ENCODE data around the gene PTPRF.
"Not testable (repeated sequence)": the region's sequence is repeated elsewhere in the genome, so short reads cannot be mapped to it uniquely, and the experiment has no call there.

The PTPRF gene

DNA sequence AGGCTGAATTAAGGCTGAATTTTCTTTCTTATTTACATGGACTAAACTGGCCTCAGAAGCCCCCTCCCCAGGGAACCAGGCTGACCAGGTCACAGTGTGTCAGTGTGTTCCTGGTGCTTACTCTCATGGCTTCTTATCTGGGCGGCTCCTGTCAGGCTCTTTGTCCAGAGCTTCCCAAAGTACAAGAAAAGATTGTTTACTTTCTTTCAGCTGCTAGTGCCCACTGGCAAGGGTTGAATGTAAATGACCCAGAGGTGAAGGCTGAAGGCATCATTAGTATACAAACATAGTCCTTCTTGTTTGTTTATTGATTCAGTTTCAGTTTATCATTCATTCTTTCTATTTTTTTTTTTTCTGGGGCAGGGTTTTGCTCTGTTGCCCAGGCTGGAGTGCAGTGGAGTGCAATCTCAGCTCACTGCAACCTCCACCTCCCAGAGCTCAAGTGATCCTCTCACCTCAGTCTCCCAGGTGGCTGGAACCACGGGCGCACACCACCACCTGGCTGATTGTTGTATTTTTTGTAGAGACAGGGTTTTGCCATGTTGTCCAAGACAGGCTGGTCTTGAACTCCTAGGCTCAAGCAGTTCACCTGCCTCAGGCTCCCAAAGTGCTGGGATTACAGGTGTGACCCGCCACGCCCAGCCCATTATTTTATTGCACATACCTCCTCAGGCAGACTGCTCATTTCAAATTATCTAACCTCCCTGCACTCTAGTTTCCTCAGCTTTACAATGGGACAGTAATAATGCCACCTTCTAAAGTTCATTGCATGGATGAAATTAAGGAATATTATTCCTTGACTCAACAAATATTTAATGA, 109.5 kb downstream of the PTPRF start:
- DNase-seq, result peak; percentile 50

GRCh38 chr1:43644558-43644957, 113.9 kb downstream of the PTPRF start:
- DNase-seq, result no peak

DNA sequence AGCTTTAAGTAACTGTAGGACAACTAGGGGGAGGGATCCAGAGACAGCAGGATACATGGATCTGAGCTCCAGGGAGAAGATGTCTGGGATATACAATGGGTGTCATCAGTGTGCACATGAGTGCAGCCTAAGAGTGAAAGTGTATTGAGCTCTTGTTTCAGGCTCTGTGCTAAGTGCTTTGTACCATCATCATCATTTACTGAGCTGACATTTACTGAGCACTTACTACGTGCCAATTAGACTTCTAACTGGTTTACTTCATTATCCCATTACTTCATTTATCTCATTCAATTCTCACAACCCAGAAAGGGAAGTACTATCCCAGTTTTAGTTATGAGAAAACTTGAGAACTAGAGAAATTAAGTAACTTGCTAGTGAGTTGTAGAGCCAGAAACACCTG, 114.8 kb downstream of the PTPRF start:
- DNase-seq, result no peak

DNA sequence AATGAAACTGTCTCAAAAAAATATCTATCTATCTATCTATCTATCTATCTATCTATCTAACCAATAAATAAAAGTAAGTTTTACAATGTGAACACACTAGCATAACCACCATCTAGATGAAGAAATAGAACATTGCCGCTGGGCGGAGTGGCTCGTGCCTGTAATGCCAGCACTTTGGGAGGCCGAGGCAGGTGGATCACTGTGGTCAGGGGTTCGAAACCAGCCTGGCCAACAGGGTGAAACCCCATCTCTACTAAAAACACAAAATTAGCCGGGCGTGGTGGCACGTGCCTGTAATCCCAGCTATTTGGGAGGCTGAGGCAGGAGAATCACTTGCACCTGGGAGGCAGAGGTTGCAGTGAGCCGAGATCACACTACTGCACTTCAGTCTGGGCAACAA, 116.6 kb downstream of the PTPRF start:
- DNase-seq, result not testable (repeated sequence)

GRCh38 chr1:43648221-43648847, 117.7 kb downstream of the PTPRF start:
- no peak for DNase-seq

- no peak for DNase-seq
Measured at GRCh38 chr1:43648876-43649477, 118.3 kb downstream of the PTPRF start.

DNA sequence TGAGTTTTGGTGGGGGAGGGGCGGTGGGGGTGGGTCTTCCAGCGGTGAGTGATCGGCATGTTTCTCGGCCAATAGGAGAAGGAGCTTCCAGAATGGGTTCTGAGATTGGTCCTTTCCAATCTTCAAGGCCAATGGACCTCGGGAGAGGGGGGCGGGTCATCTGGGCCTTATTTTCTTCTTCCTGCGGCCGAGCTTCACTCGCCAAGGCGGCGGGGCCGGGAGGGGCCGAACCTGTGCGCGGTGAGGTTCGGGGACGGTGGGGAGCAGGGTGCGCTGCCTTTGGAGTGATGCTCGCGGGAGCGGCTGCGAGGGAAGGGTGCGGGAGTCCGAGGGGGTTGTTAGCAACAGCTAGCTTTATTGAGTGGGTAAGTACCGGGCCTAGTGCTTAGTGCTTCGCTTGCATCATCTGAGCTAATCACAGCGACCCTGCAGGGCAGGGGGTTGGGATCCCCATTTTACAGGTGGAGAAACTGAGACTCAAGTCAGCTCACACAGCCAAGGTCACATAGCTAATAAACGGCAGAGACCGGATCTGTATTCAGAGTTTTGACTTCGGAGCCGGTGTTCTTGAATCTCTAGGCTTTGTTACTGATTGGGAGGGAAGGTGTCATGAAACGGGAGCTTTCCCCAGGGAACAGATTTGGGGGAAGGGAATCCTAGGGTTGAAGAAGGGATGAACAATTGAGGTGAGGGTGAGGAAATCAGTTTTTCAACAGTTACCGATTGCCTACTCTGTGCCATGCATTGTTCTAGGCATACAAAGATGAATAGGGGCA, 119.8 kb downstream of the PTPRF start:
- DNase-seq, result peak; percentile 99

GRCh38 chr1:43651188-43651587, 120.5 kb downstream of the PTPRF start:
- no peak for DNase-seq

DNA sequence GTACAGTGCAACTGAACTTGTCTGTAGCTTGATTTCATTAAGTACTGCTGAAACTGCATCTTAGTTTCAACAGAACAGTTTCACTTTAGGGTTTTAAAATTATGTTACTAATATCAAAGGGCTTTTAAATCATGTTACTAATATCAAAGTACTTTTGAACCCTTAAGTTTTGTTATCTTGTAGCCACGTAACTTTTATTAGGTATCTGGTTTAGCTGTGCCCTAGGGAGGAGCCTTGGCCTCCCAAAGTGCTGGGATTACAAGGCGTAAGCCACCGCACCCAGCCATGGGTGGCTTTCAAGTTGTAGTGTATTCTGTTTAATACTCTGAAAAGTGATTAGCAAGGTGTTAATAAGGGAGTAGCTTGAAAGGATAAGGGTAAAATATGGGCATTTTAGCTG, 121.2 kb downstream of the PTPRF start:
- no peak for DNase-seq

- peak; percentile 25 for DNase-seq
Measured at GRCh38 chr1:43653339-43653738, 122.7 kb downstream of the PTPRF start.

DNA sequence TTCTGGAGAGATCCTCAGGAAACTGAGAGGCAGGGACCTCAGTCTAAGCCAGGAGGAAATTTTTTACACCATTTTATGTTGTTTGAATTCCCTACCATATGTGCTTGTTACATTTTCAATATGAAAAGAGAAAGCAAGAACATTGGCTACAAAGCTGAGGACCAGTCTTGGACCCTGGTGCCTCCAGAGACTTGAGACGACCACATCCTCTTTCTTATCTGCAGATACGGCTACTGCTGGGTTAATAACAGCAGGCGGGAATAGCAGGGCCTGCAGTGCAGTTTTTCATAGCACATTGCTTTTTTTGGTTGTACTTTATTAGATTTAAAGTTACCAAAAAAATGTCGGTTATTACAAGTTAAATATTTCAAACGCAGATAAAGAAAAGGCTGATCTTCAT, 123.2 kb downstream of the PTPRF start:
- no peak for DNase-seq

GRCh38 chr1:43655953-43656352, 125.3 kb downstream of the PTPRF start:
- no peak for DNase-seq

GRCh38 chr1:43659212-43660166, 128.8 kb downstream of the PTPRF start:
- no peak for DNase-seq

DNA sequence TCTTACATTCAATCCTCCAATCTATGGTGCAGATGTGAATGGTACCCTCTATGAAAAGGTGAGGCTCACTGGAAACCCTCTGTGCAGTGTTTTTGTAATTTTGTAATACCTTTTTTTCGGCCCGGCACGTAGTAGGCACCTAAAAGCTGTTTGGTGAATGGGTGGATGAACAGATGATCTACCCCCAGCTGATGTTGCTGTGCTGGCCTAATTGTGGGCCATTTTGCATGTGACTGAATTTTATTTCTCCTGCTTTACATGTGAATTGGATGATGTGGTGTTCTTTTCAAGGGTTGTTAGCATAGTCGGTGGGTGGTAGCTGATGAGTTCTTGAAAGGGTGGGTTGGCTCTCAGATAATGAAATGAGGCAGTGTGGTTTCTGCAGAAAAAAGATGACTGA, 129.7 kb downstream of the PTPRF start:
- no peak for DNase-seq

DNA sequence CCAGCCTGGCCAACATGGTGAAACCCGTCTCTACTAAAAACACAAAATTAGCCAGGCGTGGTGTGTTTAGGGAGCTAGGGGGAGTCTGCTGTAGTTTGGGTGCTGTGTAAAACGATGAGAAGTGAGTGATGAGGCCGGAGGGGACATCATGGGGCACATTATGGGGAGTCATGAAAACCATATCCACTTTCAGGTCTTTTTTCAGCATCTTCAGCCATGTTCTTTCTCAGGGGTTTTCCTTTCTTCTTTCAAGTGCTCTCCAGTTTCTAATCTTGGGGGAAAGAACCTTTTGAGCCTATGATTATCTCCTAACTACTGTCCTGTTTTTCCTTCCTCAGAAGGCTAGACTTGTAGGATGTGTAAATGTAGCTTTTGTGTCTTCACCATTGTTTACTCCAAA, 133.7 kb downstream of the PTPRF start:
- no peak for DNase-seq

GRCh38 chr1:43666608-43667007, 135.9 kb downstream of the PTPRF start:
- no peak for DNase-seq

- no peak for DNase-seq
Measured at GRCh38 chr1:43668956-43669355, 138.3 kb downstream of the PTPRF start.

- no peak for DNase-seq
Measured at GRCh38 chr1:43669878-43670277, 139.2 kb downstream of the PTPRF start.

GRCh38 chr1:43671193-43671592, 140.5 kb downstream of the PTPRF start:
- no peak for DNase-seq

DNA sequence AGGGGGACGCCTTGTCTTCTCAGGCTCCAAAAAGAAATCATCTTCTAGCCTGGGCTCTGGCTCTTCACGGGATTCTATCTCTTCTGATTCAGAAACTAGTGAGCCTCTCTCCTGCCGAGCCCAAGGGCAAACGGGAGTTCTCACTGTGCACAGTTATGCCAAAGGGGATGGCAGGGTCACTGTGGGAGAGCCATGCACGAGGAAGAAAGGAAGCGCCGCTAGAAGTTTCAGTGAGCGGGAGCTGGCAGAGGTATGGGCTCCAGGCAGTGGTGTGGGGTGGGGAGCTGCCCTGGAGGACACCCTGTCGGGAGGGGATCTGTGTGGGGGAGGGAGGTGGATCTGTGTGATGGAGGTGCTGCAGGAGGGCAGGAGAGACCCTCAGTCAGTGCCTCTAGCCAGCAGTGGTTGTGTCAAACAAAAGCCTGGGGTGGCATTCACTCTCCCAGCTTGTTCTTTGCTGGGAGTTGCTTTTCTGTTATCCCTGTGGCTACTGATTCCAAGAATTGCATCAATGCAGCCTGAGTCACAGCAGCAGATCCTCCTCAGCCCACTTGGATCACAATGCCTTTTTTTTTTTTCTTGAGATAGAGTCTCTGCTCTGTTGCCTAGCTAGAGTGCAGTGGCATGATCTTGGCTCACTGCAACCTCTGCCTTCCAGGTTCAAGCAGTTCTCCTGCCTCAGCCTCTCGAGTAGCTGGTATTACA, 141.1 kb downstream of the PTPRF start:
- no peak for DNase-seq

DNA sequence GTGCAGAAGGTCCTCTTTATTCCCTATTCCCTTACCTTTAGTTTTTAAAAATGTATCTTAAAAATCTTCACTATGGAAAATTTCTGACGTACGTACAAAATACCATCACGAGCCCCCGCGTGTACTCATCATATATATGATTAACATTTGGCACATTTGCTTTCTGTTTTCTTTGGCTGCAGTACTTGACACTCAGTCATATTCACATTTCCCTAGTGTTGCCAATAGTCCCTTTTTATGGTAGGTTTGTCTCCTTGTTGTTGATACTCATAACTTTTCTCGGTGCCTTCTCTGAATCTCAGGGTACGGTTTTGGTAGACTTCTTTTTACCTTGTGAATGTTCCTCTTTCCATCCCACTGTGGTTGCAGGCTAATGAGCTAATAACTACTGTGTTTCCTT, 142.6 kb downstream of the PTPRF start:
- DNase-seq, result no peak
